Hepatocyte (in vitro differentiated cells): Measurements from ENCODE around the gene ATG13.

Experiments used
- EZH2 ChIP-seq: fragments of 200-600 bp; sonication (generic); IDR thresholded peaks from 2 replicates; pipeline ENCODE4 v1.6.1; 2016; ENCODE audit warnings: antibody characterized with exemption, mild to moderate bottlenecking, borderline replicate concordance
- TF ChIP-seq, protein P1 (sequence below): fragments of 200-600 bp; sonication (generic); IDR thresholded peaks from 2 replicates; pipeline ENCODE4 v1.5.1; 2016; ENCODE audit warnings: antibody characterized with exemption, mild to moderate bottlenecking; ENCODE audit not compliant: poor library complexity

DNA sequence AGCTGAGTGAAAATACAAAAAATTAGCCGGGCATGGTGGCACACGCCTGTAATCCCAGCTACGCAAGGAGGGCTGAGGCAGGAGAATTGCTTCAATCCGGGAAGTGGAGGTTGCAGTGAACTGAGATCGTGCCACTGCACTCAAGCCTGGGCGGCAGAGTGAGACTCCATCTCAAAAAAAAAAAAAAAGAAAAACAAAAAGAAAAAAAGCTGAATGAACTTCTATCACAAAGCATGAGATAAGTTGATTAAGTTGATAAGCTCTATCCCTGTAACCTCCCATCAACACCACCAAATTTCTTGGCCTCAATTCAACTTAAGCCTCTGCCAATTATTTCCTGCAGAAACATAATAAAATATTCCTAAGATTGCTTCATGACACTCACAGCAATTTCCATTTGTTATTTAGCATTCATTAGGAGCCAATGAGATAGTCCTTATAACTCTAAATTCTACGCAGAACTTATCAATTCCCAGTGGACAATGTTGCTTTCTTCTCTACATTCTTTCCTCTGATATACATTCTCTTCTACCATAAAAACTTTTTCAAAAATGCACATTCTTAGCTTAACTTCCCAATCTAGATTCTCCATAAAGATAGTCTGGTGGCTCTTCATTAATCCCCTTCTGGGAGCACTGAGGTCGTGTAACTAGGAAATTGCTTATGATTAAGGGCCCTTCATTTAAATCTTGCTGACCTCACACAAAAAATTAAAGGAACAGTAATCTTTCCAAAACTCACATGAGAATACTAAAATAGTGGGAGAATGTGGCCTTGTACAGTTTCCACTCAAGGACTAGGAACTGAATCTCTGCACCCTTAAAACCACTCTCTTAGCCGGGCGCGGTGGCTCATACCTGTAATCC, 26.4 kb upstream of the ATG13 start:
- TF ChIP-seq, protein P1, sequence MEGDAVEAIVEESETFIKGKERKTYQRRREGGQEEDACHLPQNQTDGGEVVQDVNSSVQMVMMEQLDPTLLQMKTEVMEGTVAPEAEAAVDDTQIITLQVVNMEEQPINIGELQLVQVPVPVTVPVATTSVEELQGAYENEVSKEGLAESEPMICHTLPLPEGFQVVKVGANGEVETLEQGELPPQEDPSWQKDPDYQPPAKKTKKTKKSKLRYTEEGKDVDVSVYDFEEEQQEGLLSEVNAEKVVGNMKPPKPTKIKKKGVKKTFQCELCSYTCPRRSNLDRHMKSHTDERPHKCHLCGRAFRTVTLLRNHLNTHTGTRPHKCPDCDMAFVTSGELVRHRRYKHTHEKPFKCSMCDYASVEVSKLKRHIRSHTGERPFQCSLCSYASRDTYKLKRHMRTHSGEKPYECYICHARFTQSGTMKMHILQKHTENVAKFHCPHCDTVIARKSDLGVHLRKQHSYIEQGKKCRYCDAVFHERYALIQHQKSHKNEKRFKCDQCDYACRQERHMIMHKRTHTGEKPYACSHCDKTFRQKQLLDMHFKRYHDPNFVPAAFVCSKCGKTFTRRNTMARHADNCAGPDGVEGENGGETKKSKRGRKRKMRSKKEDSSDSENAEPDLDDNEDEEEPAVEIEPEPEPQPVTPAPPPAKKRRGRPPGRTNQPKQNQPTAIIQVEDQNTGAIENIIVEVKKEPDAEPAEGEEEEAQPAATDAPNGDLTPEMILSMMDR: no peak
- no peak for TF ChIP-seq EZH2
